K562 (cell line): ENCODE measurements around the gene MPLKIP. TPM values are rescaled to one million over a fixed set of nuclear protein-coding genes. Genes with fewer than 3 reads are reported as not detected.
"Not testable (repeated sequence)": the region's sequence is repeated elsewhere in the genome, so short reads cannot be mapped to it uniquely, and the experiment has no call there.

Experiments
- ATAC-seq: fragments of 200-7000 bp; cut with Tn5 transposase; 3 replicates; pipeline ENCODE4 v1.9.1; 2020; ENCODE audit warnings: moderate library complexity
- BruUV-seq: library from RNA; stranded (reverse); fragments of 400-500 nt; replicated peaks from 2 replicates; lab custom pipeline; 2021; lab: Mats Ljungman, UMichigan
- CTCF ChIA-PET: fragments of 300-600 bp; formaldehyde crosslinking; extraction: SDS; loops from one replicate; lab custom pipeline; 2021; ENCODE audit warnings: low intra/inter-chr PET ratio; lab: Yijun Ruan, JAX
- POLR2A ChIA-PET: fragments of 300-600, 350-650 bp; sonication (Branson Sonifier 250); formaldehyde crosslinking; extraction: SDS; loops from one replicate; lab custom pipeline; 2021; ENCODE audit warnings: antibody characterized with exemption, inconsistent platforms; lab: Yijun Ruan, JAX
- DNase-seq, 4 experiments: peaks; one replicate each; pipeline versions ENCODE4 v3.0.0 to v3.0.0-alpha.2; 2011 to 2018; ENCODE audit warnings: low spot score in 3 of 4, mixed read lengths in 3 of 4; ENCODE audit errors: extremely low read depth in 1 of 4
- FAIRE-seq: peaks from 2 replicates; lab custom pipeline; 2011; peaks lifted over from hg19 to GRCh38; lab: Jason Lieb, UNC
- H2AFZ ChIP-seq: 2 replicates; pipeline ENCODE4 v1.6.0; 2011; ENCODE audit warnings: low read depth, low read length, control low read depth, inconsistent platforms
- H3K27ac ChIP-seq: fragments of 200-600 bp; 3 replicates; pipeline ENCODE4 v1.8.0; 2011; ENCODE audit warnings: low read depth, mild to moderate bottlenecking, control low read depth, inconsistent platforms, low read length, moderate library complexity, mixed read lengths; ENCODE audit errors: extremely low read depth
- H3K27me3 ChIP-seq, 2 experiments: fragments of 300-600 bp in 1 of 2; 2 replicates in 1 of 2; 3 replicates in 1 of 2; pipeline versions ENCODE4 v1.6.0 to v1.8.0; 2011; ENCODE audit warnings: inconsistent platforms in 2 of 2, low read length in 2 of 2, mild to moderate bottlenecking in 1 of 2, mixed read lengths in 1 of 2, moderate library complexity in 1 of 2; ENCODE audit not compliant: control insufficient read depth in 2 of 2, insufficient read depth in 2 of 2
- H3K36me3 ChIP-seq: fragments of 300-600 bp; 3 replicates; pipeline ENCODE4 v1.8.0; 2011; ENCODE audit warnings: mild to moderate bottlenecking, low read length, inconsistent platforms; ENCODE audit not compliant: control insufficient read depth, insufficient read depth
- H3K4me1 ChIP-seq, 2 experiments: fragments of 200-600 bp in 1 of 2; replicated peaks in 1 of 2; 2 replicates in 1 of 2; 3 replicates in 1 of 2; pipeline versions ENCODE4 v1.5.1 to v1.8.0; 2011; ENCODE audit warnings: inconsistent platforms in 2 of 2, low read length in 2 of 2, mild to moderate bottlenecking in 1 of 2, mixed read lengths in 1 of 2, moderate library complexity in 1 of 2; ENCODE audit not compliant: control insufficient read depth in 2 of 2, insufficient read depth in 2 of 2
- H3K4me2 ChIP-seq: 2 replicates; pipeline ENCODE4 v1.6.1; 2011; ENCODE audit warnings: low read length, control low read depth, inconsistent platforms, mixed read lengths; ENCODE audit not compliant: insufficient read depth
- H3K4me3 ChIP-seq: fragments of 200-600 bp; sonication (generic), shearing (Covaris generic); 2 replicates; pipeline ENCODE4 v1.5.1; 2016; ENCODE audit warnings: control low read depth, inconsistent platforms
- H3K79me2 ChIP-seq: fragments of 200-600 bp; 3 replicates; pipeline ENCODE4 v1.8.0; 2011; ENCODE audit warnings: low read length, inconsistent platforms; ENCODE audit not compliant: control insufficient read depth, insufficient read depth
- H3K9ac ChIP-seq, 2 experiments: 2 replicates each; pipeline versions ENCODE4 v1.6.0 to v1.6.1; 2011; ENCODE audit warnings: low read depth in 2 of 2, low read length in 2 of 2, control low read depth in 1 of 2, inconsistent platforms in 1 of 2, mild to moderate bottlenecking in 1 of 2, mixed read lengths in 1 of 2; ENCODE audit not compliant: insufficient read depth in 1 of 2
- H3K9me1 ChIP-seq: one replicate; pipeline ENCODE4 v1.6.0; 2011; ENCODE audit warnings: inconsistent platforms, mild to moderate bottlenecking, low read length, moderate library complexity; ENCODE audit not compliant: control insufficient read depth, insufficient read depth
- H3K9me3 ChIP-seq: replicated peaks from 2 replicates; pipeline ENCODE4 v1.5.1; 2011; ENCODE audit warnings: low read depth, low read length, inconsistent platforms; ENCODE audit not compliant: control insufficient read depth, insufficient read depth
- H4K20me1 ChIP-seq: replicated peaks from 2 replicates; pipeline ENCODE4 v1.6.1; 2011; ENCODE audit warnings: low read length, inconsistent platforms, mixed read lengths; ENCODE audit not compliant: control insufficient read depth, insufficient read depth
- DIDO1 ChIP-seq: fragments of 450-650 bp; IDR thresholded peaks from 2 replicates; pipeline ENCODE4 v1.6.1; 2016; ENCODE audit warnings: low read depth, missing biosample characterization, missing genetic modification characterization
- EP300 ChIP-seq: IDR thresholded peaks from 2 replicates; pipeline ENCODE4 v1.6.1; 2012; ENCODE audit warnings: low read length, improper control_type of control experiment
- KLF1 ChIP-seq: fragments of 450-650 bp; IDR thresholded peaks from 2 replicates; pipeline ENCODE4 v1.6.1; 2016; ENCODE audit warnings: missing genetic modification characterization, missing compliant biosample characterization
- MYNN ChIP-seq, 2 experiments: sonication (generic); formaldehyde crosslinking in 1 of 2; IDR thresholded peaks; 2 replicates each; pipeline versions ENCODE4 v1.5.0 to v1.6.1; 2016 to 2020; ENCODE audit warnings: antibody characterized with exemption in 1 of 2, missing genetic modification reagents in 1 of 2
- PTTG1 ChIP-seq: fragments of 450-650 bp; IDR thresholded peaks from 2 replicates; pipeline ENCODE4 v1.6.1; 2016; ENCODE audit warnings: low read depth, mild to moderate bottlenecking, missing genetic modification characterization, missing compliant biosample characterization
- TAL1 ChIP-seq: fragments of 450-650 bp; IDR thresholded peaks from 2 replicates; pipeline ENCODE4 v1.6.1; 2016; ENCODE audit warnings: mild to moderate bottlenecking
- TSC22D4 ChIP-seq: fragments of 450-650 bp; IDR thresholded peaks from 2 replicates; pipeline ENCODE4 v1.6.1; 2016; ENCODE audit warnings: missing genetic modification characterization, missing biosample characterization, control low read depth
- ZNF121 ChIP-seq: sonication (generic); formaldehyde crosslinking; conservative IDR thresholded peaks from 2 replicates; pipeline ENCODE4 v1.8.0; 2022; ENCODE audit warnings: missing genetic modification reagents
- ZNF133 ChIP-seq: fragments of 250-450 bp; sonication (Bioruptor Pico); IDR thresholded peaks from 2 replicates; pipeline ENCODE4 v1.4.0; 2020; ENCODE audit warnings: mild to moderate bottlenecking
- whole genome bisulfite sequencing: fragments of 100-300 bp; shearing (Covaris generic); methylation state at CpG from one replicate; pipeline ENCODE4 v1.1.6; 2016; ENCODE audit warnings: low coverage, mixed read lengths; ENCODE audit not compliant: insufficient coverage; ENCODE audit errors: missing lambda C conversion rate; 5-methylcytosine and 5-hydroxymethylcytosine counted together
- in situ Hi-C: fragments of 300-500 bp; cut with MboI; formaldehyde crosslinking; loops from 4 replicates; pipeline ENCODE4 v1.15.0; 2018; ENCODE audit warnings: inconsistent platforms, mixed read lengths
- intact Hi-C: fragments of 100-400 bp; cut with micrococcal nuclease; formaldehyde crosslinking; loops from 2 replicates; pipeline ENCODE4 v1.14.2; 2022
- polyA plus RNA-seq, 8 experiments: library from polyadenylated mRNA; depleted of rRNA in 4 of 8; stranded (reverse) in 5 of 8; unstranded in 3 of 8; fragments of >200 nt; fragmentation: Nextera tagmentation in 2 of 8; fragmentation: Illumina TruSeq in 1 of 8; extraction: Ambion mirVana in 2 of 8; extraction: Trizol in 1 of 8; gene quantifications; 2 replicates each; pipeline versions ENCODE4 v1.2.1 to v1.2.3, GENCODE V29; 2011 to 2014; ENCODE audit warnings: inconsistent platforms in 1 of 8, missing spikeins in 1 of 8
- total RNA-seq, 7 experiments: library from RNA; depleted of rRNA in 6 of 7; stranded (reverse); fragments of >200 nt in 6 of 7; fragmentation: Illumina TruSeq in 2 of 7; extraction: Trizol in 2 of 7; gene quantifications; 2 replicates each; pipeline versions ENCODE4 v1.2.1 to v1.2.3, GENCODE V29; 2011 to 2021; ENCODE audit warnings: low replicate concordance in 1 of 7
- TF ChIP-seq, protein P1 (sequence below): IDR thresholded peaks from 3 replicates; pipeline ENCODE4 v1.6.1; 2011; ENCODE audit warnings: borderline replicate concordance, mild to moderate bottlenecking; ENCODE audit not compliant: insufficient read length, insufficient read depth
- TF ChIP-seq, protein P2 (sequence below): sonication (generic); formaldehyde crosslinking; IDR thresholded peaks from 2 replicates; pipeline ENCODE4 v1.8.1; 2023; ENCODE audit warnings: mild to moderate bottlenecking, missing genetic modification reagents

Gene MPLKIP
- total and polyA plus RNA-seq, 9 of the 15 experiments (the other 6 are each of a cell fraction or from before 2014, with no cell fraction given): 5.6 to 127 (median 44.2) TPM

DNA sequence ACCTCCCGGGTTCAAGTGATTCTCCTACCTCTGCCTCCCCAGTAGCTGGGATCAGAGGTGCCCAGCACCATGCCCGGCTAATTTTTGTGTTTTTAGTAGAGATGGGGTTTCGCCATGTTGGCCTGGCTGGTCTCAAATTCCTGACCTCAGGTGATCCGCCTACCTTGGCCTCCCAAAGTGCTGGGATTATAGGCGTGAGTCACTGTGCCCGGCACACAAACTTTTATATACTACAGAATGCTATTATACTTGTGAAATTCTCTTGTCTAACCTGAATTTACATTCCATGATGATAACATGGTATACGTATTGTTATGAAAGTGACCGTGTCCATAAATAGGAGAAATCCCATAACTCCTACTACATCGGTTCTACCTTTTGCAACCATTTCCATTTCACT, 17.2 kb downstream of the MPLKIP start:
- DNase-seq, H3K27ac ChIP-seq, H3K27me3 ChIP-seq, intact Hi-C loops, H3K79me2 ChIP-seq, H3K4me1 ChIP-seq, H3K9me3 ChIP-seq, in situ Hi-C loops, BruUV-seq, H2AFZ ChIP-seq, H3K4me3 ChIP-seq, FAIRE-seq, CTCF ChIA-PET, H3K9me1 ChIP-seq, H3K4me2 ChIP-seq, ATAC-seq, H3K9ac ChIP-seq, H3K36me3 ChIP-seq, H4K20me1 ChIP-seq: not testable (repeated sequence)
- POLR2A ChIA-PET: interaction anchor here (0.6 kb wide), 1 partner anchor 645 kb away, joined by 5 read pairs; no protein-coding TSS in a partner anchor
- WGBS: 81% methylated on average over 9 of the region's 9 CpGs

DNA sequence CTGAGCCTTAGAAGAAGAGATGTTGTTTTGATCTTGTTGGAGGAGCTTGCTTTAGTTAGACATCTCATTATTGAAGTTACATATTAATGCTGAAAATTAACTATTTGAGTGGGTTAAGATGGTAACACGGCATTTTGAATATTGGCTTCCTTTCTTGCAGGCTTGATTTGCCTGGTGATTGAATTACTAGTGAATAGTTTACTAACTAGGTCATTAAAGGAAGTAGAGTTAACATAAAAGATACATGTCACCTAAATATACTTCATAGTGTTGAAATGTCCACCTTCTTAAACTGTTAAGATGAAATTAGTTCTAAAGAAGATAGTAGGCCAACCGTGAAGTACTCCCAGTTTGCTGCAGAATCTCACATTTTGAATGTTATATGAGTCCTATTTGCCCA, 18.5 kb downstream of the MPLKIP start:
- H3K79me2 ChIP-seq: no peaks in the 10 kb centered on the region
- no peak for DNase-seq
- POLR2A ChIA-PET: no interaction called here
- intact Hi-C loops: no loop called here
- no peak overlapping the region for H3K4me2 ChIP-seq
- TF ChIP-seq, protein P1, sequence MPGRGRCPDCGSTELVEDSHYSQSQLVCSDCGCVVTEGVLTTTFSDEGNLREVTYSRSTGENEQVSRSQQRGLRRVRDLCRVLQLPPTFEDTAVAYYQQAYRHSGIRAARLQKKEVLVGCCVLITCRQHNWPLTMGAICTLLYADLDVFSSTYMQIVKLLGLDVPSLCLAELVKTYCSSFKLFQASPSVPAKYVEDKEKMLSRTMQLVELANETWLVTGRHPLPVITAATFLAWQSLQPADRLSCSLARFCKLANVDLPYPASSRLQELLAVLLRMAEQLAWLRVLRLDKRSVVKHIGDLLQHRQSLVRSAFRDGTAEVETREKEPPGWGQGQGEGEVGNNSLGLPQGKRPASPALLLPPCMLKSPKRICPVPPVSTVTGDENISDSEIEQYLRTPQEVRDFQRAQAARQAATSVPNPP: no peak
- TF ChIP-seq, protein P2, sequence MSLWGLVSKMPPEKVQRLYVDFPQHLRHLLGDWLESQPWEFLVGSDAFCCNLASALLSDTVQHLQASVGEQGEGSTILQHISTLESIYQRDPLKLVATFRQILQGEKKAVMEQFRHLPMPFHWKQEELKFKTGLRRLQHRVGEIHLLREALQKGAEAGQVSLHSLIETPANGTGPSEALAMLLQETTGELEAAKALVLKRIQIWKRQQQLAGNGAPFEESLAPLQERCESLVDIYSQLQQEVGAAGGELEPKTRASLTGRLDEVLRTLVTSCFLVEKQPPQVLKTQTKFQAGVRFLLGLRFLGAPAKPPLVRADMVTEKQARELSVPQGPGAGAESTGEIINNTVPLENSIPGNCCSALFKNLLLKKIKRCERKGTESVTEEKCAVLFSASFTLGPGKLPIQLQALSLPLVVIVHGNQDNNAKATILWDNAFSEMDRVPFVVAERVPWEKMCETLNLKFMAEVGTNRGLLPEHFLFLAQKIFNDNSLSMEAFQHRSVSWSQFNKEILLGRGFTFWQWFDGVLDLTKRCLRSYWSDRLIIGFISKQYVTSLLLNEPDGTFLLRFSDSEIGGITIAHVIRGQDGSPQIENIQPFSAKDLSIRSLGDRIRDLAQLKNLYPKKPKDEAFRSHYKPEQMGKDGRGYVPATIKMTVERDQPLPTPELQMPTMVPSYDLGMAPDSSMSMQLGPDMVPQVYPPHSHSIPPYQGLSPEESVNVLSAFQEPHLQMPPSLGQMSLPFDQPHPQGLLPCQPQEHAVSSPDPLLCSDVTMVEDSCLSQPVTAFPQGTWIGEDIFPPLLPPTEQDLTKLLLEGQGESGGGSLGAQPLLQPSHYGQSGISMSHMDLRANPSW: no peak
- no peak for TF ChIP-seq ZNF121 (CRISPR knock-in tag)
- no peak for TF ChIP-seq ZNF133 (CRISPR knock-in tag)
- TF ChIP-seq TSC22D4 (tag): no peak
- TF ChIP-seq PTTG1 (tag): no peak
- no peak for TF ChIP-seq TAL1
- no peak for TF ChIP-seq KLF1 (tag)
- TF ChIP-seq EP300: no peak
- TF ChIP-seq MYNN (IDR thresholded peaks at IDR 0.05): no peak
- TF ChIP-seq MYNN (CRISPR knock-in tag; IDR thresholded peaks at IDR 0.05): no peak
- no peak for TF ChIP-seq DIDO1
- TF ChIP-seq, all 486 proteins: peak for 0
- H3K36me3 ChIP-seq: no peaks in the 10 kb centered on the region; the same call in 2 of the 3 replicates
- no peak overlapping the region for H2AFZ ChIP-seq
- no peak overlapping the region for H3K27ac ChIP-seq
- no peaks in the 10 kb centered on the region for H3K9me1 ChIP-seq
- no peak overlapping the region for H3K4me3 ChIP-seq
- no peak for FAIRE-seq
- no peaks in the 10 kb centered on the region for H3K27me3 ChIP-seq
- no peaks in the 10 kb centered on the region for H3K9me3 ChIP-seq
- CTCF ChIA-PET: no interaction called here
- BruUV-seq: no TSS peak
- ATAC-seq: no peak
- 60% methylated on average over 2 of the region's 2 CpGs for WGBS
- no peak overlapping the region for H3K9ac ChIP-seq
- no peaks in the 10 kb centered on the region for H4K20me1 ChIP-seq
- H3K4me1 ChIP-seq: no peaks in the 10 kb centered on the region
- in situ Hi-C loops: no loop called here
